Lung (tissue), 12 donors: ENCODE data around the gene ADAMTS16. TPM values are rescaled to one million over a fixed set of nuclear protein-coding genes. Genes with fewer than 3 reads are reported as not detected.

Experiments used
- ATAC-seq: fragments of 200-7000 bp; cut with Tn5 transposase; one replicate; pipeline ENCODE4 v1.9.1; 2020; ENCODE audit warnings: moderate number of reproducible peaks; ENCODE audit not compliant: insufficient read depth, low FRiP score
- DNase-seq, 3 donors: peaks; one replicate each; pipeline ENCODE4 v3.0.0-alpha.2; 2013 to 2017
- H3K27ac ChIP-seq, 2 donors: one replicate each; pipeline ENCODE4 v1.5.1; 2013; ENCODE audit warnings: mild to moderate bottlenecking in 2 of 2, moderate library complexity in 2 of 2, control low read depth in 1 of 2, inconsistent platforms in 1 of 2, low read depth in 1 of 2, low read length in 1 of 2
- H3K27me3 ChIP-seq, 3 donors: one replicate each; pipeline ENCODE4 v1.5.1; 2013; ENCODE audit warnings: low read length in 2 of 3; ENCODE audit not compliant: control insufficient read depth in 3 of 3, insufficient read depth in 3 of 3
- H3K36me3 ChIP-seq, 4 donors: one replicate each; pipeline ENCODE4 v1.5.1; 2013; ENCODE audit warnings: low read length in 4 of 4, mild to moderate bottlenecking in 1 of 4, moderate library complexity in 1 of 4; ENCODE audit not compliant: control insufficient read depth in 4 of 4, insufficient read depth in 4 of 4
- H3K4me1 ChIP-seq, 5 donors: one replicate each; pipeline ENCODE4 v1.5.1; 2013; ENCODE audit warnings: low read length in 5 of 5, mild to moderate bottlenecking in 2 of 5, moderate library complexity in 1 of 5; ENCODE audit not compliant: control insufficient read depth in 5 of 5, insufficient read depth in 5 of 5
- H3K4me3 ChIP-seq: one replicate; pipeline ENCODE4 v1.5.1; 2013; ENCODE audit warnings: mild to moderate bottlenecking, control low read depth, moderate library complexity
- H3K9ac ChIP-seq, 2 donors: one replicate each; pipeline ENCODE4 v1.5.1; 2013; ENCODE audit warnings: low read length in 2 of 2, control low read depth in 1 of 2; ENCODE audit not compliant: insufficient read depth in 1 of 2
- H3K9me3 ChIP-seq, 4 donors: one replicate each; pipeline ENCODE4 v1.5.1; 2013; ENCODE audit warnings: low read length in 3 of 4, mild to moderate bottlenecking in 1 of 4, moderate library complexity in 1 of 4; ENCODE audit not compliant: control insufficient read depth in 4 of 4, insufficient read depth in 3 of 4
- CTCF ChIP-seq: IDR thresholded peaks from 2 replicates; pipeline ENCODE4 v1.5.1; 2012; ENCODE audit warnings: mild to moderate bottlenecking; ENCODE audit errors: control extremely low read depth, extremely low read depth
- WGBS, 2 donors: extraction: QIAGEN DNeasy Blood & Tissue Kit; methylation state at CpG; one replicate each; pipeline ENCODE4 v1.1.7; 2013; 5-methylcytosine and 5-hydroxymethylcytosine counted together
- polyA plus RNA-seq, 2 donors: library from polyadenylated mRNA; stranded (reverse); fragments of 200-250 nt; gene quantifications; one replicate each; pipeline ENCODE4 v1.2.1, GENCODE V29; 2013
- total RNA-seq, 2 donors: library from RNA; depleted of rRNA in 1 of 2; stranded (reverse); fragments of >200 nt in 1 of 2; gene quantifications; one replicate each; pipeline ENCODE4 v1.2.1, GENCODE V29; 2014 to 2021
- donor health status: control.
- donor health status: control.
- donor health status: Bipolar disorder and iron deficiency.
- donor health status: healthy.
- donor health status: DM: yes; HTN: yes; CAD: no.

Gene ADAMTS16
- total and polyA plus RNA-seq, 4 donors, result 0.09 to 0.97 TPM; not detected in 2

- Histone ChIP-seq H3K4me3 (no peak overlapping the region), H3K27me3 (no peaks in the 10 kb centered on the region), H3K36me3 (no peaks in the 10 kb centered on the region), H3K9ac (no peak overlapping the region), H3K9me3 (peaks cover 0 to 2% (median 0%) of the 10 kb centered on the region in 4 donors), H3K27ac (no peak overlapping the region), H3K4me1 (peaks cover 0 to 10% (median 0%) of the 10 kb centered on the region in 5 donors)
- no peak for TF ChIP-seq CTCF
- DNase-seq, result no peak
- WGBS, 2 donors, result 87 to 90% methylated on average over 3 of the region's 3 CpGs
- ATAC-seq, result no peak
Observed at GRCh38 chr5:5273398-5273797, 133.3 kb downstream of the ADAMTS16 start.

GRCh38 chr5:5273976-5274375 lies 133.8 kb downstream of the ADAMTS16 start:
- peaks cover 0 to 16% (median 0%) of the 10 kb centered on the region in 5 donors for H3K4me1 ChIP-seq
- H3K36me3 ChIP-seq, result no peaks in the 10 kb centered on the region
- ATAC-seq (no peak), DNase-seq (no peak)
- no peaks in the 10 kb centered on the region for H3K27me3 ChIP-seq
- no peak overlapping the region for H3K9ac ChIP-seq
- H3K4me3 ChIP-seq, result no peak overlapping the region
- no peak for TF ChIP-seq CTCF
- no peak overlapping the region for H3K27ac ChIP-seq
- WGBS, 2 donors, result 81 to 91% methylated on average over 5 of the region's 5 CpGs
- peaks cover 0 to 3% (median 0%) of the 10 kb centered on the region in 4 donors for H3K9me3 ChIP-seq

DNA sequence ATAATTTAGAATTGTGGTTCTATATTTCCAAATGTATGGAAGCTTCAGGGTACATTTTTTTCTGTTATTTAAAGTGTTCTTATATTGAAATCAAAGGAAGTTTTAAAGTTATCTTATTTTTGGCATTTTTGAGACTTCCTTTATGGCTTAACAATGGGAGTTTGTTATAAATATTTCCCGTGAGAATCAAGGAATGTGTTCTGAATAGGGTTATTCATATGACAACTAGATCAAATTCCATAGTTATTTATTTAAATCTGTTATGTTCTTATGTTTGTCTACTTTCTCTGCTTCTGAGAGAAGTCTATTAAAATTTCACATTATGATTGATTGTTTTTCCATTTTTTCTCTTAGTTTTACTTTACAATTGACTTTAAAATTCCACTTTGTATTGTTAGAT lies 135.1 kb downstream of the ADAMTS16 start:
- H3K36me3 ChIP-seq, result no peaks in the 10 kb centered on the region
- H3K27me3 ChIP-seq, result no peaks in the 10 kb centered on the region
- WGBS, 2 donors, result 52 to 64% methylated on average over 1 of the region's 1 CpG
- no peak for DNase-seq
- H3K4me3 ChIP-seq, result no peak overlapping the region
- peaks cover 0 to 17% (median 0%) of the 10 kb centered on the region in 5 donors for H3K4me1 ChIP-seq
- no peak overlapping the region for H3K27ac ChIP-seq
- no peak for TF ChIP-seq CTCF
- no peak for ATAC-seq
- H3K9me3 ChIP-seq, result peaks cover 0 to 5% (median 0%) of the 10 kb centered on the region in 4 donors
- no peak overlapping the region for H3K9ac ChIP-seq

DNA sequence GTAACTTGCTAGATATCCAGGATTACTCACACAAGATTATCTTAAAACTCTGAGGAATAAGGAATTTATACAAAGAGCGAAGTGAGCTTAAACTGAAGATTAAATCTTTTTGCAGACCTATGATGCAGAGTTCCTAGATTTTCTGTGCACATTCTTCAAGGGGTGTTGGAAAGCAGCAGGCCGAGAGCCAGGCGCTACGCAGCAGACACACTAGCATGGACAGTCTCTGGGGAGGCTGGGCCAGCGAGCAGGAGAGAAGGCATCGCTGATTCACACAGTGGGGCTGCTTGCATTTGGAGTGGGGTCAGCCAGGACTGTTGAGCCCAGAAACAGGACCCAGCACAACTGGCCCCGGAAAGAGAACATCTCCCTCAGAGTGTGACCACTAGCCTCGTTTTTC lies 136.3 kb downstream of the ADAMTS16 start:
- H3K4me3 ChIP-seq, result no peak overlapping the region
- peaks cover 0 to 12% (median 0%) of the 10 kb centered on the region in 5 donors for H3K4me1 ChIP-seq
- no peak overlapping the region for H3K27ac ChIP-seq
- WGBS, 2 donors, result 92 to 93% methylated on average over 8 of the region's 8 CpGs
- no peak for DNase-seq
- no peaks in the 10 kb centered on the region for H3K36me3 ChIP-seq
- ATAC-seq, result no peak
- no peak overlapping the region for H3K9ac ChIP-seq
- TF ChIP-seq CTCF, result no peak
- no peaks in the 10 kb centered on the region for H3K27me3 ChIP-seq
- H3K9me3 ChIP-seq, result peaks cover 0 to 2% (median 0%) of the 10 kb centered on the region in 4 donors
